ENCODE data around the gene NDUFV2. TPM values are rescaled to one million over a fixed set of nuclear protein-coding genes. Genes with fewer than 3 reads are reported as not detected.

The NDUFV2 gene
- total RNA-seq, 4 donors from 2014 or later: 83.3 to 132 (median 106) TPM

DNA sequence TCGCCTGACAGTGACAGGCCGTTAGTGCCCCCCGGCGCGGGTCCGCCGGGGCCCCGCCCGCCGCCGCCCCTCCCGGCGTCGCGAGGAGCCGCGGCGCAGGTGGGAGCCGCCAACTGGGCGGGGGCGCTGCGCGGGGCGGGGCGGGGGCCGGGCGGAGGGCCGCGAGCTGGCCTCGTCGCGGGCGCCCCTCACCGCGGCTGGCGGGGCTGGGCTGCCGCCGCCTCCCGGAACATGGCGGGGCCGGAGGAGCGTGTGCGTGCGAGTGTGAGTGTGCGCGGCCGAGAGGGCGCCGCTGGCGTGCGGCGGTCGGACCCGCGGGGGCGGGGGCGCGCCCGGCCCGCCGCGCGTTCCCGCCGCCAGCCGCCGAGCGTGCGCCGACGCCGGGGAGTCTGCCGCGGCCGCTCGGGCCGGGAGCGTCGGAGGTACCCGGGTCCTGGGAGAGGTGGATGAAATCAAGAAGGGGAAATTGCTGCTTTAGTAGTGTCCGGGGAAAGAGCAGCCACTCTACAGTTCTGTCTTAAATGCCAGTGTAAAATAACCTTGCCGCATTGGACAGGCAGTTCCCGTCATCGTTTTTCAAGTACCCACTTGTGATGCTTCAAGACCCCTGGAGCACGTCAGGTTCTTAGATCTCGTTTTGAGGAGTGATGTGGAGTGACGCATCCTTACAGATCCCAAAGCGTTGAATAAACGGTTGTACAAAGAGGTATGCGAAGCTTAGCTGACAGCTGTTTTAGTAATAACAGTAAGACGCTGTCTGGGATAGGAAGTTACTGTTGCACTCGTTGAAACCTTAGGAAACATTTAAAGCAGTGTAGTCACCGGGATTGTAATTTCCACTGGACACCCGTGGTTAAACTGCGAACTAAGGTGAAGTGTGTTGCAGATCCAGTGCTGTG is 34.9 kb downstream of the NDUFV2 start:
- H3K27me3 ChIP-seq: no peaks in the 10 kb centered on the region
- peak overlapping the region; percentile 97 to 100 (median 100) for H3K27ac ChIP-seq
- DNase-seq: peak; percentile 49 to 83 (median 82)
- peak overlapping the region; percentile 76 to 95 (median 82) for H3K4me3 ChIP-seq
- peak in 1 of 2 donors; percentile 8 for TF ChIP-seq POLR2A (IDR thresholded peaks at IDR 0.05)
- TF ChIP-seq, protein P1, sequence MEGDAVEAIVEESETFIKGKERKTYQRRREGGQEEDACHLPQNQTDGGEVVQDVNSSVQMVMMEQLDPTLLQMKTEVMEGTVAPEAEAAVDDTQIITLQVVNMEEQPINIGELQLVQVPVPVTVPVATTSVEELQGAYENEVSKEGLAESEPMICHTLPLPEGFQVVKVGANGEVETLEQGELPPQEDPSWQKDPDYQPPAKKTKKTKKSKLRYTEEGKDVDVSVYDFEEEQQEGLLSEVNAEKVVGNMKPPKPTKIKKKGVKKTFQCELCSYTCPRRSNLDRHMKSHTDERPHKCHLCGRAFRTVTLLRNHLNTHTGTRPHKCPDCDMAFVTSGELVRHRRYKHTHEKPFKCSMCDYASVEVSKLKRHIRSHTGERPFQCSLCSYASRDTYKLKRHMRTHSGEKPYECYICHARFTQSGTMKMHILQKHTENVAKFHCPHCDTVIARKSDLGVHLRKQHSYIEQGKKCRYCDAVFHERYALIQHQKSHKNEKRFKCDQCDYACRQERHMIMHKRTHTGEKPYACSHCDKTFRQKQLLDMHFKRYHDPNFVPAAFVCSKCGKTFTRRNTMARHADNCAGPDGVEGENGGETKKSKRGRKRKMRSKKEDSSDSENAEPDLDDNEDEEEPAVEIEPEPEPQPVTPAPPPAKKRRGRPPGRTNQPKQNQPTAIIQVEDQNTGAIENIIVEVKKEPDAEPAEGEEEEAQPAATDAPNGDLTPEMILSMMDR (IDR thresholded peaks at IDR 0.05): no peak
- H3K36me3 ChIP-seq: peaks cover 0 to 1% (median 0%) of the 10 kb centered on the region in 3 donors
- H3K9me3 ChIP-seq: no peaks in the 10 kb centered on the region
- peaks cover 0 to 47% (median 20%) of the 10 kb centered on the region in 4 donors for H3K4me1 ChIP-seq

DNA sequence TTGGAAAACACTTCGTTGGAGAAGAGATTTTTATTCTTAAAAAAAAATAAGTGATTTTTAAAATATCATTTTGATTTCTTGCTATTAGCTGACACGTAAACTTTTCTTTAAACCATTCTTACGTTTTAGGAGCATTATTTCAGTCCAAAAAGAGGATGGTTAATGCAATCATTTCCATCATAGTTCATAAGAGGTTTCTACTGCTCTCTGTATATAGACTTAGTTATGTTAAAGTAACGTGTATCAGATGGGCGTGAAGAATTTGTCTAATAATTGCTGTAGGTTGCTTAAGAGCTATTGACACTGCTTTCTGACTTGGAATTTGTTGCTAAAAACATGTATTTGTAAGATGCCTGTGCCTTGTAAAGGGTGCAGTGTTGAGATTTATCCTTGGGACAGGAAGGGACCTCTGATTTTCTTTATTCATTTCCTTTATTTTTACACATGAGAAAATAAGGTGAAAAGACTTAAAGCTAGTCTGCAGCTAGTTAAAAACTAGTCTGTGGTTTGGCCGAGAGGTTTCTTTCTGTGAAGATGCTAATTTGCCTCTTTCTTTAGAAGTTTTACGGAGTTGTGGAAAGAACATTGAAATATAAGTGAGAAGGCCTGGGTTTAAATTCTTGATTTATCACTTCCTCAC is 37.0 kb downstream of the NDUFV2 start:
- DNase-seq: no peak
- H3K4me3 ChIP-seq: peak overlapping the region in 3 of 4 donors; percentile 76 to 95 (median 79)
- no peak for TF ChIP-seq POLR2A (IDR thresholded peaks at IDR 0.05)
- TF ChIP-seq, protein P1 (IDR thresholded peaks at IDR 0.05): no peak
- H3K36me3 ChIP-seq: no peaks in the 10 kb centered on the region
- H3K4me1 ChIP-seq: peaks cover 0 to 52% (median 21%) of the 10 kb centered on the region in 4 donors
- H3K27me3 ChIP-seq: no peaks in the 10 kb centered on the region
- no peaks in the 10 kb centered on the region for H3K9me3 ChIP-seq
- H3K27ac ChIP-seq: peak overlapping the region in 3 of 4 donors; percentile 26 to 100 (median 100)

DNA sequence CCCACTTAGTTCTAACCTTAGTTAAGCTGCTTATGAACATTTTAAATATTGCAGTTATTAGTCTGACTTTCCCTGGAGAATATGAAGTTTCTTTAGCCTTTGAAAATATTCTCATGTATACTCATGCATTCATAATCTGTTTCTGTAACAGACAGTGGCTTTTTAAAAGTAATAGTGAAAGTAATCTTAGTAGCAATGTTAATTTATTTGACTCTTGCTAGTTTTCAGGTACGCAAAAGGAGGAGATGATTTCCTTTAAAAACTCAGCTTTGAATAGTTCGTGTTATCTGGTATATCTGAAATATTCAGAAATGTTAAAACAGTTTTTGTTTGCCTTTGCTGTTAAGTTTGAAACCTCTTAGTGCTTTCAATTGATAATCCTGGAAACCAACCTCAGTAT is 37.9 kb downstream of the NDUFV2 start:
- Histone ChIP-seq H3K4me1 (peaks cover 0 to 48% (median 18%) of the 10 kb centered on the region in 4 donors), H3K27me3 (no peaks in the 10 kb centered on the region), H3K4me3 (peak overlapping the region in 1 of 4 donors; percentile 79), H3K9me3 (no peaks in the 10 kb centered on the region), H3K27ac (peak overlapping the region in 3 of 4 donors; percentile 26 to 100 (median 100)), H3K36me3 (no peaks in the 10 kb centered on the region)
- DNase-seq: no peak
- TF ChIP-seq, protein P1 (IDR thresholded peaks at IDR 0.05): no peak
- TF ChIP-seq POLR2A (IDR thresholded peaks at IDR 0.05): no peak

DNA sequence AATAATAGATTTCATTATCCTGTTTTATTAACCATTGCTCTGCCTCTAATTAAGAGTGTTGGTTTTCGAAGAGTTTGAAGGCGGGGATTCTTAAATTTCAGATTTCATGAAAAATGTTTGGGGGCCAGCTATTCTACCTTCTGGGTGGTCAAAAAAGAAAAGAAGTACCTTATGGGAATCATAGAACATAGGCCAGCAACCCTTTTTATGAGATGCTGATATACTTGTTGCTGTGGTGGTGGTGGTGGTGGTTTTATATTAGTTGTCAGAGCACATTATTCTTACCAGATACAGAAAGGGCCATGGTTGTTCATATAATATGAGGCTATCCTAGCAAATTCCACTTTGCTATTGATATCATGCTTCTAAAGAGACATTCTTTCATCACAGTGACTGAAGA is 38.5 kb downstream of the NDUFV2 start:
- no peak for DNase-seq

DNA sequence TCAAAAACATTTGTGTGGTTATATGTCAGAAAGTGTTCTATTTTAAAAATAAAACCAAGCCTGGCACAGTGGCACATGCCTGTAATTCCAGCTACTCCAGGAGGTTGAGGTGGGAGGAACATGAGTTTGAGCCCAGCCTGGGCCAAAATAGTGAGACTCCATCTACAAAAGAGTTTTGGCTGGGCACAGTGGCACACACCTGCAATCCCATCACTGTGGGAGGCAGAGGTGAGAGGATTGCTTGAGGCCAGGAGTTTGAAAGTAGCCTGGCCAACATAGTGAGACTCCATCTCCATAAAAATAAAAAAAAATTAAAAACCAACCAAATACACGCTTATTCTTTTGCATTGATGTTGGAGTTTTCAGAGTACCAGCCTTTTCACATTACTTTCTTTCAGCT is 43.7 kb downstream of the NDUFV2 start:
- peaks cover 0 to 52% (median 11%) of the 10 kb centered on the region in 4 donors for H3K4me1 ChIP-seq
- no peaks in the 10 kb centered on the region for H3K9me3 ChIP-seq

More for the DNA sequence above, 38.5 kb downstream of the NDUFV2 start:
- TF ChIP-seq, protein P1 (IDR thresholded peaks at IDR 0.05): no peak
- TF ChIP-seq POLR2A (IDR thresholded peaks at IDR 0.05): no peak
- H3K27ac ChIP-seq: peak overlapping the region in 1 of 4 donors; percentile 15
- no peaks in the 10 kb centered on the region for H3K36me3 ChIP-seq
- H3K27me3 ChIP-seq: no peaks in the 10 kb centered on the region
- H3K4me1 ChIP-seq: peaks cover 0 to 48% (median 17%) of the 10 kb centered on the region in 4 donors
- no peaks in the 10 kb centered on the region for H3K9me3 ChIP-seq
- H3K4me3 ChIP-seq: no peak overlapping the region

More for the DNA sequence above, 43.7 kb downstream of the NDUFV2 start:
- no peaks in the 10 kb centered on the region for H3K27me3 ChIP-seq
- no peak overlapping the region for H3K27ac ChIP-seq
- no peak overlapping the region for H3K4me3 ChIP-seq
- DNase-seq: no peak
- H3K36me3 ChIP-seq: no peaks in the 10 kb centered on the region
- TF ChIP-seq, protein P1 (IDR thresholded peaks at IDR 0.05): no peak
- no peak for TF ChIP-seq POLR2A (IDR thresholded peaks at IDR 0.05)

Measured in Peyer's patch (tissue), 4 donors.